ENCODE measurements around the gene NTM.
"Not testable (repeated sequence)": the region's sequence is repeated elsewhere in the genome, so short reads cannot be mapped to it uniquely, and the experiment has no call there.

NTM gene

GRCh38 chr11:131911388-131912032 lies 541.1 kb downstream of the NTM start:
- H3K27ac ChIP-seq (ENCODE audit: low read depth, low read length); H3K36me3 ChIP-seq (ENCODE audit: control insufficient read depth in 1 of 2, insufficient read depth in 2 of 2, low read length in 2 of 2); H3K9ac ChIP-seq (ENCODE audit: low read depth in 1 of 2, low read length in 2 of 2); H3K4me1 ChIP-seq (ENCODE audit: control insufficient read depth in 1 of 2, insufficient read depth in 2 of 2, low read length in 2 of 2); H3K9me3 ChIP-seq (ENCODE audit: control insufficient read depth in 1 of 2, low read length in 2 of 2): not testable (repeated sequence)
- Histone ChIP-seq H3K27me3 (ENCODE audit: control insufficient read depth in 1 of 2, insufficient read depth in 2 of 2, low read length in 2 of 2) (peaks cover 7 to 16% of the 10 kb centered on the region in 2 donors), H3K4me3 (ENCODE audit: low read depth in 1 of 2, low read length in 2 of 2) (peak overlapping the region; percentile 43)

GRCh38 chr11:131912134-131912533 lies 541.7 kb downstream of the NTM start:
- no peaks in the 10 kb centered on the region for H3K9me3 ChIP-seq (ENCODE audit: control insufficient read depth in 1 of 2, low read length in 2 of 2)
- H3K4me3 ChIP-seq (ENCODE audit: low read depth in 1 of 2, low read length in 2 of 2) = no peak overlapping the region
- H3K27ac ChIP-seq (ENCODE audit: low read depth, low read length) = no peak overlapping the region
- H3K36me3 ChIP-seq (ENCODE audit: control insufficient read depth in 1 of 2, insufficient read depth in 2 of 2, low read length in 2 of 2) = no peaks in the 10 kb centered on the region
- peaks cover 7 to 16% of the 10 kb centered on the region in 2 donors for H3K27me3 ChIP-seq (ENCODE audit: control insufficient read depth in 1 of 2, insufficient read depth in 2 of 2, low read length in 2 of 2)
- no peaks in the 10 kb centered on the region for H3K4me1 ChIP-seq (ENCODE audit: control insufficient read depth in 1 of 2, insufficient read depth in 2 of 2, low read length in 2 of 2)
- H3K9ac ChIP-seq (ENCODE audit: low read depth in 1 of 2, low read length in 2 of 2) = no peak overlapping the region

DNA sequence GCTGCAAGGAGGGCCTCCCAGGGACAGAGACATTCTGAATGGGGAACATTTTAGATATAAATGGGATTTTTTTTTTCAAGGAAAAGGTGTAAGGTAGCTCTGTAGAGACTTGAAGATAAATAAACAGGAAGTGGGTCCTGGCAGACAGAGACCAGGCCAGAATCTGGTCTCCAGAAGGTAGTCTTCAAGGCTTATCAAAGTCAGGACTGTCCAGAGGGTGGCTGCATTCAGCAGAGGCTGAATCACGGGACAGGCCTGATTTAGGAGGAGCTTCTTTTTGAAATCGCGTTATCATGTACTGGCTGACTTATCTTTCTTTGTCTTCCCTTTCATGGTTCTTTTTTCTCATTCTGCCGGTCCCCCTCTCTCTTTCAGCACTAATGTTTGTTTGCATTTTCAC lies 542.9 kb downstream of the NTM start:
- no peak overlapping the region for H3K4me3 ChIP-seq (ENCODE audit: low read depth in 1 of 2, low read length in 2 of 2)
- no peaks in the 10 kb centered on the region for H3K4me1 ChIP-seq (ENCODE audit: control insufficient read depth in 1 of 2, insufficient read depth in 2 of 2, low read length in 2 of 2)
- peaks cover 7 to 16% of the 10 kb centered on the region in 2 donors for H3K27me3 ChIP-seq (ENCODE audit: control insufficient read depth in 1 of 2, insufficient read depth in 2 of 2, low read length in 2 of 2)
- H3K27ac ChIP-seq (ENCODE audit: low read depth, low read length) = no peak overlapping the region
- H3K9ac ChIP-seq (ENCODE audit: low read depth in 1 of 2, low read length in 2 of 2) = no peak overlapping the region
- H3K9me3 ChIP-seq (ENCODE audit: control insufficient read depth in 1 of 2, low read length in 2 of 2) = no peaks in the 10 kb centered on the region
- H3K36me3 ChIP-seq (ENCODE audit: control insufficient read depth in 1 of 2, insufficient read depth in 2 of 2, low read length in 2 of 2) = no peaks in the 10 kb centered on the region

- Histone ChIP-seq H3K36me3 (ENCODE audit: control insufficient read depth in 1 of 2, insufficient read depth in 2 of 2, low read length in 2 of 2) (no peaks in the 10 kb centered on the region), H3K27me3 (ENCODE audit: control insufficient read depth in 1 of 2, insufficient read depth in 2 of 2, low read length in 2 of 2) (peaks cover 1 to 9% of the 10 kb centered on the region in 2 donors), H3K27ac (ENCODE audit: low read depth, low read length) (no peak overlapping the region)
These were observed 544.0 kb downstream of the NTM start for GRCh38 chr11:131914361-131914774.

DNA sequence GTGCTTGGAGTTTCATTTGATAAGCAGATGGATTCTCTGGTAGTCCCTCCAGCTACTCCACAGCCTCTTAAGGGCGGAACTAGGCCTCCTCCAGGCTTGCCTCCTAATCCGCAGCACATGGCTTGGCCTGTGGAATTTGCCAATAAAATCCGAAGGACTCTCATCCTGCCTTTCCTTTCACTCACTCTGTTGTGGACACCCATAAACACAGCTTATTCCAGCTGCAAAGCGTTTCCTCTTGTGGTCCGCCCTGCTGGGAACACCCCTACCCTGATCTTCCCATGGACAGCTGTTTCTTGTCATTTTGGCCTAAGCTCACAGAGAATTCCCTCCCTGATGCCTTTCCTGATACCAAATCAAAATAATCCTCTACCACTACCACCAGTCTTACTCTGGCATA lies 546.2 kb downstream of the NTM start:
- no peaks in the 10 kb centered on the region for H3K4me1 ChIP-seq (ENCODE audit: control insufficient read depth in 1 of 2, insufficient read depth in 2 of 2, low read length in 2 of 2)
- H3K27me3 ChIP-seq (ENCODE audit: control insufficient read depth in 1 of 2, insufficient read depth in 2 of 2, low read length in 2 of 2) = no peaks in the 10 kb centered on the region
- H3K36me3 ChIP-seq (ENCODE audit: control insufficient read depth in 1 of 2, insufficient read depth in 2 of 2, low read length in 2 of 2) = no peaks in the 10 kb centered on the region

More at GRCh38 chr11:131914361-131914774, 544.0 kb downstream of the NTM start:
- no peaks in the 10 kb centered on the region for H3K9me3 ChIP-seq (ENCODE audit: control insufficient read depth in 1 of 2, low read length in 2 of 2)
- no peak overlapping the region for H3K4me3 ChIP-seq (ENCODE audit: low read depth in 1 of 2, low read length in 2 of 2)
- H3K9ac ChIP-seq (ENCODE audit: low read depth in 1 of 2, low read length in 2 of 2) = no peak overlapping the region
- no peaks in the 10 kb centered on the region for H3K4me1 ChIP-seq (ENCODE audit: control insufficient read depth in 1 of 2, insufficient read depth in 2 of 2, low read length in 2 of 2)

DNA sequence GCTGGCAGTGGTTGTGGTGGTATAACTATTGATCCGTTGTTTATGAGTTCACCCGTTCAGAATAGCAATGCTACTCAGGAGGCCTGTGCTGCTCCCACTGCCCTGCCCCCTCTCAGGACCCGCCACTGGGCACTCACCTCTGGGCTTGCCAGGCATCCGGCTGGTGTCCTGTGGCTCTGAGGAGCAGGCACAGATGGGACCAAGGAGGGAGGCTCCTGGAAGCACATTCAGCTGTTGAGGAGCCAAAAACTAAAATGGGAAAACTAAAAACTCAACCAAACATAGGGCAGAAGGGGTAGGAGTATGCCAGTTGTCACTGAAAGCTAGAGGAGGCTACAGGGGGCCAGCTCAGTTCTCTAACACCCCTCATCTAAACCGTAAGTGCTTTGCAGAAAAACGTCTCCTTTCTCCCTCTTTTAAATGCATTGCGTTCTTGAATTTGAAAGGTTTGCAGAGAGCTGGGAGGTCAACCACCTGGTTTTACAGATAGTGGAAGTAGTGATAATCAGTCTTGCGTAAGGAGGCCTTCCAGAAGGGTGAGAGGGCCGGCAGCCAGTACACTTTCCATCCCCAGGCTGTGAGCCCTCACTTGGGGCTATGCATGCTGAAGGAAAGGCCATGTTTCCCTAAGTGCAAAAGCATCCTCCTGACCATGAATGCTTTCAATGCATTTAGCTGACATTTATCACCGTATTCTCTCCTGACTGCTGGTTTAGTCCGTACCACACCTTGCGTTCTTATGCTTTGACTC lies 547.4 kb downstream of the NTM start:
- H3K9ac ChIP-seq (ENCODE audit: low read depth in 1 of 2, low read length in 2 of 2) = no peak overlapping the region
- no peak overlapping the region for H3K27ac ChIP-seq (ENCODE audit: low read depth, low read length)
- H3K27me3 ChIP-seq (ENCODE audit: control insufficient read depth in 1 of 2, insufficient read depth in 2 of 2, low read length in 2 of 2) = no peaks in the 10 kb centered on the region
- H3K9me3 ChIP-seq (ENCODE audit: control insufficient read depth in 1 of 2, low read length in 2 of 2) = no peaks in the 10 kb centered on the region
- H3K4me1 ChIP-seq (ENCODE audit: control insufficient read depth in 1 of 2, insufficient read depth in 2 of 2, low read length in 2 of 2) = no peaks in the 10 kb centered on the region
- H3K4me3 ChIP-seq (ENCODE audit: low read depth in 1 of 2, low read length in 2 of 2) = no peak overlapping the region
- H3K36me3 ChIP-seq (ENCODE audit: control insufficient read depth in 1 of 2, insufficient read depth in 2 of 2, low read length in 2 of 2) = no peaks in the 10 kb centered on the region

More for the DNA sequence above, 546.2 kb downstream of the NTM start:
- Histone ChIP-seq H3K9ac (ENCODE audit: low read depth in 1 of 2, low read length in 2 of 2) (no peak overlapping the region), H3K9me3 (ENCODE audit: control insufficient read depth in 1 of 2, low read length in 2 of 2) (no peaks in the 10 kb centered on the region), H3K27ac (ENCODE audit: low read depth, low read length) (no peak overlapping the region), H3K4me3 (ENCODE audit: low read depth in 1 of 2, low read length in 2 of 2) (no peak overlapping the region)

DNA sequence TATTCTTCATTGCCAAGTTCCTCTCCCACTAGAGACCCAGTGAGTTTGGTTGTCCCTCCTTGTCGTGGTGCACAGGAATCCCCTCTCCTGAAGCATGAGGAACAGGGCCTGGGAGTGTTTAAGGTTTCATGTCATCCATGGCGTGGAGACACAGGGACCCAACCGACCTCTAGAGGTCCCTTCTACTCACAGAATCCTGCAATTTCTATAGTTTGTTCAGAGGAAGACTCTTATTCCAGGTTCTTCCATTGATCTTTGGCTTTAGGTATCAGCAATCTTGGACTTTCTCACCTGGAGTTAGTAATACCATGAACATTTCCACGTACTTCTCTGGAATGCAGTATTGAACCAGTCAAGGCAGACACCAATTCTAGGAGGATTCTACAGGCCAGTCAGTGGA lies 548.2 kb downstream of the NTM start:
- no peak overlapping the region for H3K4me3 ChIP-seq (ENCODE audit: low read depth in 1 of 2, low read length in 2 of 2)
- H3K27me3 ChIP-seq (ENCODE audit: control insufficient read depth in 1 of 2, insufficient read depth in 2 of 2, low read length in 2 of 2) = no peaks in the 10 kb centered on the region
- no peaks in the 10 kb centered on the region for H3K4me1 ChIP-seq (ENCODE audit: control insufficient read depth in 1 of 2, insufficient read depth in 2 of 2, low read length in 2 of 2)
- H3K27ac ChIP-seq (ENCODE audit: low read depth, low read length) = no peak overlapping the region
- no peaks in the 10 kb centered on the region for H3K36me3 ChIP-seq (ENCODE audit: control insufficient read depth in 1 of 2, insufficient read depth in 2 of 2, low read length in 2 of 2)
- H3K9me3 ChIP-seq (ENCODE audit: control insufficient read depth in 1 of 2, low read length in 2 of 2) = no peaks in the 10 kb centered on the region
- no peak overlapping the region for H3K9ac ChIP-seq (ENCODE audit: low read depth in 1 of 2, low read length in 2 of 2)

GRCh38 chr11:131922220-131922619 lies 551.8 kb downstream of the NTM start:
- Histone ChIP-seq H3K36me3 (ENCODE audit: control insufficient read depth in 1 of 2, insufficient read depth in 2 of 2, low read length in 2 of 2) (no peaks in the 10 kb centered on the region), H3K4me1 (ENCODE audit: control insufficient read depth in 1 of 2, insufficient read depth in 2 of 2, low read length in 2 of 2) (no peaks in the 10 kb centered on the region), H3K27me3 (ENCODE audit: control insufficient read depth in 1 of 2, insufficient read depth in 2 of 2, low read length in 2 of 2) (no peaks in the 10 kb centered on the region), H3K4me3 (ENCODE audit: low read depth in 1 of 2, low read length in 2 of 2) (no peak overlapping the region), H3K9ac (ENCODE audit: low read depth in 1 of 2, low read length in 2 of 2) (no peak overlapping the region), H3K27ac (ENCODE audit: low read depth, low read length) (no peak overlapping the region), H3K9me3 (ENCODE audit: control insufficient read depth in 1 of 2, low read length in 2 of 2) (no peaks in the 10 kb centered on the region)

DNA sequence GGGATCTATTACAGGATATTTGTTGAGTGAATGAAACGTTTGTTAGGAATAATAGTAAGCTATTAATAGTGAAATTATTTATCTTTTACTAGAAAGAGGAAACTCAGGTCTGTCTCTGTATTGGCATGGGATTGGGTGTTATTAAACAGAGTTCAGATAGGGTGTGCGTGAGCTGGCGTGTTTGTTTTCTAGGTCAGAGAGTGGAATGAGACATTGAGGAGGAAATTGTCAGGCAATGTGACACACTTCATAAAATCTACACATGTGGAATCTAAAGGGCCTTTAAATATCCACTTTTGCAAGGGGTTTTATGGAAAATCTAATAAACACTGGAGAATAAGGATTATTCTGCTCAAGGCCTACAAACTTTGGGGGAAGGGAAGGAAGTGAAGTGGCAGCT lies 552.9 kb downstream of the NTM start:
- no peak overlapping the region for H3K27ac ChIP-seq (ENCODE audit: low read depth, low read length)
- H3K36me3 ChIP-seq (ENCODE audit: control insufficient read depth in 1 of 2, insufficient read depth in 2 of 2, low read length in 2 of 2) = no peaks in the 10 kb centered on the region
- H3K4me1 ChIP-seq (ENCODE audit: control insufficient read depth in 1 of 2, insufficient read depth in 2 of 2, low read length in 2 of 2) = no peaks in the 10 kb centered on the region
- H3K27me3 ChIP-seq (ENCODE audit: control insufficient read depth in 1 of 2, insufficient read depth in 2 of 2, low read length in 2 of 2) = no peaks in the 10 kb centered on the region
- H3K9ac ChIP-seq (ENCODE audit: low read depth in 1 of 2, low read length in 2 of 2) = no peak overlapping the region
- no peaks in the 10 kb centered on the region for H3K9me3 ChIP-seq (ENCODE audit: control insufficient read depth in 1 of 2, low read length in 2 of 2)
- H3K4me3 ChIP-seq (ENCODE audit: low read depth in 1 of 2, low read length in 2 of 2) = no peak overlapping the region

DNA sequence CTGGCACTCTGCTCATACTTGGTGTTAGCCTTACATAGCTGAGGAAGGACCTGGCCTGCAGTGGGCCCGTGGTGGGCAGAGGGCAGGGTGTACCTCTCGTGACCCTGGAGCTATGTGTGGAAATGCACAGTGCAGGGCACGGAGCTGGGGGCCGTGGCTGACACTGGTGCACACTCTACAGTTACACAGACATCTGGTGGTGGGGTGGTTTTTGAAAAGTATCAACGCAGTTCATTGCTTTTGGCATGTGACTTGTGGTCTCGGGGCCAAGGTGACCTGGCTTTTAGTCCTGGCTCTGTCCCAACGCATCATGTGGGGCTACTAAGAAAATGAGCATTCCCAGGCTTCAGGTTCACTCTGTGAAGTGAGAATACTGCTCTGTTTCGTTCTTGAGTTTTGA lies 553.6 kb downstream of the NTM start:
- Histone ChIP-seq H3K9ac (ENCODE audit: low read depth in 1 of 2, low read length in 2 of 2) (no peak overlapping the region), H3K36me3 (ENCODE audit: control insufficient read depth in 1 of 2, insufficient read depth in 2 of 2, low read length in 2 of 2) (no peaks in the 10 kb centered on the region), H3K9me3 (ENCODE audit: control insufficient read depth in 1 of 2, low read length in 2 of 2) (no peaks in the 10 kb centered on the region), H3K27ac (ENCODE audit: low read depth, low read length) (no peak overlapping the region), H3K4me3 (ENCODE audit: low read depth in 1 of 2, low read length in 2 of 2) (no peak overlapping the region), H3K27me3 (ENCODE audit: control insufficient read depth in 1 of 2, insufficient read depth in 2 of 2, low read length in 2 of 2) (no peaks in the 10 kb centered on the region), H3K4me1 (ENCODE audit: control insufficient read depth in 1 of 2, insufficient read depth in 2 of 2, low read length in 2 of 2) (no peaks in the 10 kb centered on the region)
